Right lobe of liver (tissue), 6 donors: Measurements from ENCODE around the gene DSCAM. TPM values are rescaled to one million over a fixed set of nuclear protein-coding genes. Genes with fewer than 3 reads are reported as not detected.

Experiments
- ATAC-seq, 4 donors: fragments of 200-7000 bp; cut with Tn5 transposase; one replicate each; pipeline ENCODE4 v1.9.1; 2020; ENCODE audit warnings: mild to moderate bottlenecking in 4 of 4, moderate library complexity in 4 of 4
- DNase-seq, 3 donors: peaks; one replicate each; pipeline ENCODE4 v3.0.0-alpha.2; 2020
- H3K27ac ChIP-seq, 3 donors: fragments of 200-600 bp; one replicate each; pipeline ENCODE4 v1.8.0; 2022
- H3K27me3 ChIP-seq, 2 donors: fragments of 200-600 bp; one replicate each; pipeline ENCODE4 v1.8.0; 2022
- H3K36me3 ChIP-seq, 4 donors: fragments of 200-600 bp; sonication (generic) in 1 of 4; one replicate each; pipeline versions ENCODE4 v1.5.1 to v1.8.0; 2017 to 2022; ENCODE audit warnings: control low read depth in 1 of 4
- H3K4me1 ChIP-seq, 4 donors: fragments of 200-600 bp; sonication (generic) in 1 of 4; one replicate each; pipeline versions ENCODE4 v1.5.1 to v1.8.0; 2017 to 2022; ENCODE audit warnings: control low read depth in 1 of 4
- H3K4me3 ChIP-seq, 3 donors: fragments of 200-600 bp; one replicate each; pipeline ENCODE4 v1.8.0; 2022
- H3K9me3 ChIP-seq, 4 donors: fragments of 200-600 bp; sonication (generic) in 1 of 4; one replicate each; pipeline versions ENCODE4 v1.5.1 to v1.8.0; 2017 to 2022; ENCODE audit warnings: control low read depth in 1 of 4
- POLR2A ChIP-seq: fragments of 450-650 bp; IDR thresholded peaks from one replicate; pipeline ENCODE4 v1.6.1; 2017; ENCODE audit warnings: antibody characterized with exemption, mild to moderate bottlenecking
- WGBS: methylation state at CpG from one replicate; pipeline ENCODE4 v1.1.6; 2018; ENCODE audit warnings: low coverage, low lambda C conversion rate; ENCODE audit not compliant: insufficient coverage; ENCODE audit errors: missing lambda C conversion rate; 5-methylcytosine and 5-hydroxymethylcytosine counted together
- intact Hi-C, 2 donors: fragments of 100-400 bp; cut with DNase I; formaldehyde crosslinking; loops; one replicate each; pipeline versions ENCODE4 v1.11.2 to v1.14.1; 2022
- total RNA-seq, 6 experiments: library from RNA; depleted of rRNA in 2 of 6; stranded (reverse); fragments of >200 nt in 2 of 6; fragmentation: NEBNext Ultra II Directional in 3 of 6; extraction: Animal tissue kit (Norgen Biotek cat#: 25700) in 3 of 6; gene quantifications; one replicate each; pipeline versions ENCODE4 v1.1.0 to v1.2.4, GENCODE V29; 2016 to 2023
- TF ChIP-seq, protein P1 (sequence below), 4 donors: fragments of 200-600 bp in 3 of 4; fragments of 450-650 bp in 1 of 4; IDR thresholded peaks; one replicate each; pipeline versions ENCODE4 v1.5.1 to v1.8.0; 2016 to 2022; ENCODE audit warnings: antibody characterized with exemption in 4 of 4, mild to moderate bottlenecking in 2 of 4
- donor health status: DM: no; HTN: yes; CAD: no.
- donor health status: DM: no; HTN: no; CAD: no.
- donor health status: DM: no; HTN: no; CAD: no.
- donor health status: DM: no; HTN: yes; CAD: no.
- donor health status: DM: no; HTN: yes; CAD: no.

The DSCAM gene
- total RNA-seq, 6 experiments from 2014 or later = 0.04 to 0.16 (median 0.06) TPM; not detected in 2

DNA sequence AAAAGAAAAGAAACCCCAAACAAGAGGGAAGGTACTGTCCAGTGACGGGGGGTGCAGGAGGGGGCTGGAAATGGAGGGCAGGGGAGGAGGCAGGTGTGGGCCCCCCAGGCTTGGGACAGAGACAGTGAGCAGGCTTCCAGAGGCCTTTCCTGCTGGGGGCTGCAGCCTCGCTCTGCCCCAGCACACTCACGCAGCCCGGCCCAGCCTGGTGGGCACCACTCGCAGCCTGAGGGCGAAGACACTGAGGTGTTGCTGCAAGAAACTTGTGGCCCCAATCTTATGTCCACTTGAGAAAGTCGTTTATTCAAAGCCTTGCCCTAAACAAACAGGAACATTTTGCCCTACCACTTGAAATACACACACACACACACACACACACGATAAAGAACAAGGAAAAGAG lies 705.3 kb downstream of the DSCAM start:
- H3K4me3 ChIP-seq = no peak overlapping the region
- no peak for ATAC-seq
- TF ChIP-seq, protein P1, sequence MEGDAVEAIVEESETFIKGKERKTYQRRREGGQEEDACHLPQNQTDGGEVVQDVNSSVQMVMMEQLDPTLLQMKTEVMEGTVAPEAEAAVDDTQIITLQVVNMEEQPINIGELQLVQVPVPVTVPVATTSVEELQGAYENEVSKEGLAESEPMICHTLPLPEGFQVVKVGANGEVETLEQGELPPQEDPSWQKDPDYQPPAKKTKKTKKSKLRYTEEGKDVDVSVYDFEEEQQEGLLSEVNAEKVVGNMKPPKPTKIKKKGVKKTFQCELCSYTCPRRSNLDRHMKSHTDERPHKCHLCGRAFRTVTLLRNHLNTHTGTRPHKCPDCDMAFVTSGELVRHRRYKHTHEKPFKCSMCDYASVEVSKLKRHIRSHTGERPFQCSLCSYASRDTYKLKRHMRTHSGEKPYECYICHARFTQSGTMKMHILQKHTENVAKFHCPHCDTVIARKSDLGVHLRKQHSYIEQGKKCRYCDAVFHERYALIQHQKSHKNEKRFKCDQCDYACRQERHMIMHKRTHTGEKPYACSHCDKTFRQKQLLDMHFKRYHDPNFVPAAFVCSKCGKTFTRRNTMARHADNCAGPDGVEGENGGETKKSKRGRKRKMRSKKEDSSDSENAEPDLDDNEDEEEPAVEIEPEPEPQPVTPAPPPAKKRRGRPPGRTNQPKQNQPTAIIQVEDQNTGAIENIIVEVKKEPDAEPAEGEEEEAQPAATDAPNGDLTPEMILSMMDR (IDR thresholded peaks at IDR 0.05) = no peak
- TF ChIP-seq POLR2A = no peak
- no peaks in the 10 kb centered on the region for H3K9me3 ChIP-seq
- H3K27ac ChIP-seq = no peak overlapping the region
- H3K27me3 ChIP-seq = no peaks in the 10 kb centered on the region
- intact Hi-C loops = no loop called here
- DNase-seq = no peak
- no peaks in the 10 kb centered on the region for H3K36me3 ChIP-seq
- 19% methylated on average over 3 of the region's 8 CpGs for WGBS
- no peaks in the 10 kb centered on the region for H3K4me1 ChIP-seq

DNA sequence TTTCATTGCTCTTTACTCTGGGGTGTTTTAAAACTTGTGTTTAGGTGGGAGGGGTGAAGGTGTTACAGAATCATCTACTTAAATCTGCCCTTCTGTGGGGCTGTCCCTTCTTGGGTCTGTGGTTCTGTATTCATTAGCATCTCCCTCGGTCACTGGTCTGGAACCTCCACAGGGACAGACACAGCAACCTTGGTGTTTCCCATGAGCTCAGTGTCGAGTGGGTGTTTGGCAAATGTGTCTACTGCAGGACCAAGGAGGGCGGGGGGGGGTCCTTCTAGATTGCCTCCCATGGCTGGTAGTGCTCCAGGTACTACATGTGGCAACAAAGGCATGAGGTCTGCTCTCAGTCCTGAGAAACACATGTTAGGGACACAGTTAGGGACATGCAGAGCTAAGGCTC lies 706.3 kb downstream of the DSCAM start:
- WGBS = 33% methylated on average over 1 of the region's 3 CpGs
- DNase-seq = no peak
- Histone ChIP-seq H3K4me3 (no peak overlapping the region), H3K4me1 (no peaks in the 10 kb centered on the region), H3K27ac (no peak overlapping the region), H3K9me3 (no peaks in the 10 kb centered on the region), H3K36me3 (no peaks in the 10 kb centered on the region), H3K27me3 (no peaks in the 10 kb centered on the region)
- intact Hi-C loops = no loop called here
- TF ChIP-seq, protein P1 (IDR thresholded peaks at IDR 0.05) = no peak
- no peak for TF ChIP-seq POLR2A
- ATAC-seq = no peak

DNA sequence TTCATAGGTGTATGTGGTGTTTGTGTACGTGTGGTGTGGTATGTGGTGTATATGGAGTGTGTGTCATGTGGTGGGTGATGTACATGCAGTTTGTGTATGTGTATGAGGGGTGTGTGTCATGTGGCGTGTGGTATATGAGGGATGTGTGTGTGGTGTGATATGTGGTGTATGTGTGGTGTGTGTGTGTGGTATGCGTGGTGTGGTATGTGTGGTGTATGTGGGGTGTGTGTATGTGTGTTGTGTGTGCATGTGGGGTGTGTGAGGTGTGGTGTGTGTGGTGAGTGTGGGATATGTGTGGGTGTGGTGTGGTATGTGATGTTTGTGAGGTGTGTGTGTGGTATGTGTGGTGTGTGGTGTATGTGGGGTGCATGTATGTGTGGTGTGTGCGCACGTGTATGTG lies 707.3 kb downstream of the DSCAM start:
- ATAC-seq (peak in 1 of 4 donors; percentile 18), DNase-seq (no peak)
- intact Hi-C loops = no loop called here
- H3K36me3 ChIP-seq = no peaks in the 10 kb centered on the region
- H3K27me3 ChIP-seq = no peaks in the 10 kb centered on the region
- H3K27ac ChIP-seq = no peak overlapping the region
- no peak overlapping the region for H3K4me3 ChIP-seq
- TF ChIP-seq, protein P1 (IDR thresholded peaks at IDR 0.05) = no peak
- no peak for TF ChIP-seq POLR2A
- 66% methylated on average over 5 of the region's 5 CpGs for WGBS
- no peaks in the 10 kb centered on the region for H3K4me1 ChIP-seq
- H3K9me3 ChIP-seq = no peaks in the 10 kb centered on the region

DNA sequence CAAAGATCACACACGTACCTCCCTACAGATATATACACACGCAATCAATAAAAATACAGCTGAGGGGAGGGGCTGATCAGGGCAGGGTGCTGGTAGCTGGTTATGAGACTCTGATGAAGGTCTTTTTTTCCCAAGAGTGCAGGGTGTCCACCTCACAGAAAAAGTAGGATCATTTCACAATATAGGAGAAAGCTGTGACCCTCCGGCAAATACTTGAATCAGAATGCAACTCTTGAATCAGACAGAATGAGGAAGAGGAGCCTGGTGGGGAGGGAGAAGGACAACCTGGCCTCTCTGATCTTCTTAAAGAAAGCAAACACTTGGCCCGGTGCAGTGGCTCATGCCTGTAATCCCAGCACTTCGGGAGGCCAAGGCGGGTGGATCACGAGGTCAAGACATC lies 710.4 kb downstream of the DSCAM start:
- H3K4me1 ChIP-seq = no peaks in the 10 kb centered on the region
- no peak for DNase-seq
- H3K36me3 ChIP-seq = no peaks in the 10 kb centered on the region
- no peaks in the 10 kb centered on the region for H3K27me3 ChIP-seq
- no peak for ATAC-seq
- intact Hi-C loops = no loop called here
- 68% methylated on average over 3 of the region's 7 CpGs for WGBS
- TF ChIP-seq, protein P1 (IDR thresholded peaks at IDR 0.05) = no peak
- no peak for TF ChIP-seq POLR2A
- no peaks in the 10 kb centered on the region for H3K9me3 ChIP-seq
- H3K4me3 ChIP-seq = no peak overlapping the region
- H3K27ac ChIP-seq = no peak overlapping the region
